Stomach (tissue), 4 donors: ENCODE data around the gene UBAC1.

Experiments used
- CTCF ChIP-seq, 7 experiments: fragments of 450-650 bp in 4 of 7; fragments of 200-600 bp in 3 of 7; sonication (generic) in 3 of 7; IDR thresholded peaks; one replicate each; pipeline ENCODE4 v1.5.1; 2016 to 2019; ENCODE audit warnings: antibody characterized with exemption in 7 of 7, control low read depth in 2 of 7, mild to moderate bottlenecking in 1 of 7
- POLR2A ChIP-seq, 4 donors: fragments of 450-650 bp; IDR thresholded peaks; one replicate each; pipeline ENCODE4 v1.6.1; 2016; ENCODE audit warnings: antibody characterized with exemption in 4 of 4, control low read depth in 2 of 4, mild to moderate bottlenecking in 1 of 4, moderate library complexity in 1 of 4
- POLR2AphosphoS5 ChIP-seq, 3 donors: sonication (generic); formaldehyde crosslinking; IDR thresholded peaks; one replicate each; pipeline ENCODE4 v1.6.1; 2016; ENCODE audit warnings: antibody characterized with exemption in 3 of 3

- TF ChIP-seq CTCF (IDR thresholded peaks at IDR 0.05) (no peak), POLR2A (IDR thresholded peaks at IDR 0.05) (no peak), POLR2AphosphoS5 (IDR thresholded peaks at IDR 0.05) (no peak)
Measured at GRCh38 chr9:135991771-135992170, 30.6 kb upstream of the UBAC1 start.
